ENCODE data around the gene LRRC3. TPM values are rescaled to one million over a fixed set of nuclear protein-coding genes. Genes with fewer than 3 reads are reported as not detected.

Gene LRRC3
- total RNA-seq, 1 experiment from 2014 or later: not detected

- in situ Hi-C loops (cut with HindIII; ENCODE audit: low pct_unique_long_range_greater_than_20kb, low sequenced_read_pairs): no loop called here
- no peak for DNase-seq (ENCODE audit: low read depth)
Measured at GRCh38 chr21:44434936-44435635, 20.2 kb upstream of the LRRC3 start.

DNA sequence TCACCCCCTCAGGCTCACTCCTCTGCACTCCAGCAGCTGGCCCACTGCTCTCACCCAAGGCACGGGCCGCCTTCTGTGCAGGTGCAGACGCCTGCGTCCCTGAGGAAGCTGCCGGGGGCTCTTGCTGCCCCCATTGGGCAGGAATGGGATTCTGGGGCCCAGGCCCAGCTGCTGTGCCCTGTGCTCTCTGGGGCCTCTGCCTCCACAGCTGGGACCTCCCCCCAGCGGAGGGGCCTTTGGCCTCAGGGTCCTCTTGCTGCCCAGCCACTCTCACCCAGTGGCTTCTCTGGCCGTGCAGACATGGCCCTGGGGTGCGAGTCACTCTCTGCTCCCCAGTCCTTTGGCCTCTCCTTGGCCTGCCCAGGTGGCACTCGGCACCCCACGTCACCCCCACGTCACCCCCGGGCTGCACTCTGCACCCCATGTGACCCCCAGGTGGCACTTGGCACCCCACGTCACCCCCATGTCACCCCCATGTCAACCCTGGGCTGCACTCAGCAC, 19.1 kb upstream of the LRRC3 start:
- in situ Hi-C loops (cut with HindIII; ENCODE audit: low pct_unique_long_range_greater_than_20kb, low sequenced_read_pairs): no loop called here
- DNase-seq (ENCODE audit: low read depth): no peak

DNA sequence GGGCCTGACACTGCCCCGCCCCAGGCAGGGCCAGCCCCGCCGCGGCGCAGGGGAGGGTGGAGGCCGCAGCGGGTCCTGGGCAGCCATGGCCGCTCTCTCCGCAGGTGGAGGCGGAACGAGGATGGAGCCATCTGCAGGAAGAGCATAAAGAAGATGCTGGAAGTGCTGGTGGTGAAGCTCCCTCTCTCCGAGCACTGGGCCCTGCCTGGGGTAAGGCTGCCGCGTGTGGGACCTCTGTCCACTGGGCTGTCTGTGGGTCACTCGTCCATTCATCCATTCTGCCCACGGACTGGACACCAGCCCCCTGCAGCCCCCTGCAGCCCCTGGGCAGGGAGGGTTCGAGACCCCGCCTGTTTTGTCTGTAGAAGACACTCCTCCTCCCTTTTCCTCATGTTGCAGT, 18.4 kb upstream of the LRRC3 start:
- in situ Hi-C loops (cut with HindIII; ENCODE audit: low pct_unique_long_range_greater_than_20kb, low sequenced_read_pairs): no loop called here
- no peak for DNase-seq (ENCODE audit: low read depth)

DNA sequence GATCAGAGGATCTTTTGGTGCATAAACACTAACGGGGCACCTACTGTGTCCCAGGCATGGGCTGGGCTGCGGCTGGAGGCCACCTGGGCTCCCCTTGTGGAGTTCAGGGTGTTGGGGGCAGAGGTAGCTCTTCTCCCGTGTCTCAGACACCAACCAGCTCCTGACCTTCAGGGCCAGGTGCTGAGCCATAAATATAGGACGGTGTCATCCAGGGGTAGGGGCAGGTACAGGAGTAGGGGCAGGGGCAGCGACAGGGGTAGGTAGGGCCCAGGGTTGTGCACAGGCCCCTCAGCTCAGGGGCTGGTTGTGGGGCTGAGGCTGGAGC, 18.0 kb upstream of the LRRC3 start:
- in situ Hi-C loops (cut with HindIII; ENCODE audit: low pct_unique_long_range_greater_than_20kb, low sequenced_read_pairs): no loop called here
- DNase-seq (ENCODE audit: low read depth): no peak

DNA sequence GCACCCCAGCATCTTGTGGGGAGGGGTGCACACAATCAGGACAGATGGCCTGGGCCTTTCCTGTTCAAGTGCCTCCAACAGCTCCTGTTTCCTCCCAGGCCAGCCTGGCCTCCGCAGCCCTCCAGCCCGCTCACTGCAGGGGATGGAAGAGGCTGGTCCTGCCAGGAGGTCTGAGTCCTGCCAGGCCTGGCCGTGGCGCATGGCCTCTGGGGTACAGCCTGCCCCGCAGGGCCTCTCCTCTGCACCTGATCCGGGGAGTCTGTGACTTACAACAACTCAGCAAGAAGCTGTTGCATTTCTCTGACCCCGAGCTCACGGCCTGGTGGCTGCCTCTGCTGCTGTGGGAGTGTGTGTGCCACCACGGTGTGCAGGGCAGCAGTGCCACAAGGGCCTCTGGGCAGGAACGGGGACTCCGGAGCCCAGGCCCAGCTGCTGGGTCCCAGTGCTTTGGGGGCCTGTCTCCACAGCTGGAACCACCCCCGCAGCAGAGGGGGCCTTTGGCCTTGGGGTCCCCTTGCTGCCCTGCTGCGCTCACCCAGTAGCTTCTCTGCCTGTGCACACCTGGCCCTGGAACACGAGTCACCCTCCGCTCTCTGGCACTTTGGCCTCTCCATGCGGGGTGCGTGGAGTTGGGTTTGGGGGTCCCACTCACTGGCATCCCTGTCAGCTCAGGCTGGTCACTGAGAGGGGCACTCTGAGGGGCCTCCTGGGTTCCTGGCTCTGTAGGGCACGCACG, 17.4 kb upstream of the LRRC3 start:
- in situ Hi-C loops (cut with HindIII; ENCODE audit: low pct_unique_long_range_greater_than_20kb, low sequenced_read_pairs): no loop called here
- DNase-seq (ENCODE audit: low read depth): no peak

DNA sequence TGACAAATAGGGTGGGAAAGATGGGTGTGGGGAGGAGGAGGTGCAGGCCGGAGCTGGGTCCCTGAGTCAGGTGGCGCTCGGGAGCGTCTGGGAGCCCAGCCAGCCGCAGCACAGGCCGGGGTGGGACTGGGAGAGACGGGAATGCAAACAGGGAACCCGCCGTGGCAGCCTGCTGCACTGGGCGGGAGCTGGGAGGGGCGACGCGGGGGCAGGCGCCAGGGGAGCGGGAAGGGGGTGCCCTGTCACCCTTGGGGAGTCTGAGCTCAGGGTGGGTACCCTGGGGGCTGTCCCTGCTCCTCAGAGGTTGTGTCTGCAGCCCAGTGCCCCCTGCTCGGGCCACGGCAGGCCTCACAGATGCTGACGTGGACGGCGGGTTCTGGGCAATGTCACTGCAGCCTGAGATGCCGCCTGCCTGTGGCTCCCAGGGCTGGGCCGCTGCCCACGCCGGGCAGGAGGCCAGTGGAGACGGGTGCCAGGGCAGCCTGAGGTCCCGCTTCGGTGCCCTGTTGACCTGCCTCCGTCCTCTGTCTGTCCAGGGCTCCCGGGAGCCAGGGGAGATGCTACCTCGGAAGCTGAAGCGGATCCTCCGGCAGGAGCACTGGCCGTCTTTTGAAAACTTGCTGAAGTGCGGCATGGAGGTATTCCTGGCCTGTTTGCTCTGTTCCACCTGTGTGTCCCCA, 16.6 kb upstream of the LRRC3 start:
- DNase-seq (ENCODE audit: low read depth): no peak
- in situ Hi-C loops (cut with HindIII; ENCODE audit: low pct_unique_long_range_greater_than_20kb, low sequenced_read_pairs): no loop called here

GRCh38 chr21:44439211-44439600, 16.1 kb upstream of the LRRC3 start:
- no peak for DNase-seq (ENCODE audit: low read depth)
- in situ Hi-C loops (cut with HindIII; ENCODE audit: low pct_unique_long_range_greater_than_20kb, low sequenced_read_pairs): no loop called here

- no peak for DNase-seq (ENCODE audit: low read depth)
- in situ Hi-C loops (cut with HindIII; ENCODE audit: low pct_unique_long_range_greater_than_20kb, low sequenced_read_pairs): no loop called here
Measured at GRCh38 chr21:44440241-44441040, 14.9 kb upstream of the LRRC3 start.

- DNase-seq (ENCODE audit: low read depth): no peak
- in situ Hi-C loops (cut with HindIII; ENCODE audit: low pct_unique_long_range_greater_than_20kb, low sequenced_read_pairs): no loop called here
Measured at GRCh38 chr21:44441041-44441400, 14.3 kb upstream of the LRRC3 start.

GRCh38 chr21:44441581-44442265, 13.6 kb upstream of the LRRC3 start:
- in situ Hi-C loops (cut with HindIII; ENCODE audit: low pct_unique_long_range_greater_than_20kb, low sequenced_read_pairs): no loop called here
- DNase-seq (ENCODE audit: low read depth): no peak

GRCh38 chr21:44442266-44443125, 12.8 kb upstream of the LRRC3 start:
- in situ Hi-C loops (cut with HindIII; ENCODE audit: low pct_unique_long_range_greater_than_20kb, low sequenced_read_pairs): no loop called here

DNA sequence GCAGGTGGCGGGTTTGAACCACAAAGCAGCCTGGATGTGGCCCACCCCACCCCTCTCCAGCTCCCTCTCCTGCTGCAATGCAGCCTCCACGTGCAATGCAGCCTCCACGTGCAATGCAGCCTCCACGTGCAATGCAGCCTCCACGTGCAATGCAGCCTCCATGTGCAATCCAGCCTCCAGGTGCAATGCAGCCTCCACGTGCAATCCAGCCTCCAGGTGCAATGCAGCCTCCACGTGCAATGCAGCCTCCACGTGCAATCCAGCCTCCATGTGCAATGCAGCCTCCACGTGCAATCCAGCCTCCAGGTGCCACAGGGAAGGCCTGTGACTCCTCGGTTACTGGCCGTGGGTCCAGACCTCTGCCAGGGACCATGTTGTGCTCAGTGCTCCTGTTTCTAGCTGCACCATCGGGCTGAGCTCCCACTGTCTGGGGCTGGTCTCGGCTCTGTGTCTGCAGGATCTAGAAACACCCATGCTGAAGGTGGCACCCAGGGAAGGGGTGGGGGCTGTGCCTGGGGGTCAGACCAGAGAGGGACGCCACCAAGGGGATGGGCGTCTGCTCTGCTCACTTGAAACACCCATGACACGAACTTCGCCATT, 11.9 kb upstream of the LRRC3 start:
- in situ Hi-C loops (cut with HindIII; ENCODE audit: low pct_unique_long_range_greater_than_20kb, low sequenced_read_pairs): no loop called here
- no peak for DNase-seq (ENCODE audit: low read depth)

More at GRCh38 chr21:44442266-44443125, 12.8 kb upstream of the LRRC3 start:
- DNase-seq (ENCODE audit: low read depth): no peak

DNA sequence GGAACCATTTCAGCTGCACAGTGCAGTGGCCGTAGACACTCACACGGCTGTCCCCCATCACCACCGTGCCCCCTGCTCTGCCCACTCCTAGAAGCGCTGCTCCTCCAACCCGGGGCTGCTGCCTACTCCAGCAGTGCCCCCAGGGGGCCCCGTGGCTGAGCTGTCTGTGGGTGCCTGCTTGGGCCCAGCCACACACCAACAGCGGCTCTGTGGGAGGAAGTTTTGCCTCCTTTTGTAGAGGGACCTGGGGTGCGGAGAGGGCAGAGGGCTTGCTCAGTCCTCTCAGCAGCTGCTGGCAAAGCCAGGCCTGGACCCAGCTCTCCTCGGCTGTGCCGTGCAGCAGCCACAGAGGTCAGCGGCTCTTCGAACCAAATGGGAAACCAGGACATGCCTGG, 11.4 kb upstream of the LRRC3 start:
- in situ Hi-C loops (cut with HindIII; ENCODE audit: low pct_unique_long_range_greater_than_20kb, low sequenced_read_pairs): no loop called here
- DNase-seq (ENCODE audit: low read depth): no peak

DNA sequence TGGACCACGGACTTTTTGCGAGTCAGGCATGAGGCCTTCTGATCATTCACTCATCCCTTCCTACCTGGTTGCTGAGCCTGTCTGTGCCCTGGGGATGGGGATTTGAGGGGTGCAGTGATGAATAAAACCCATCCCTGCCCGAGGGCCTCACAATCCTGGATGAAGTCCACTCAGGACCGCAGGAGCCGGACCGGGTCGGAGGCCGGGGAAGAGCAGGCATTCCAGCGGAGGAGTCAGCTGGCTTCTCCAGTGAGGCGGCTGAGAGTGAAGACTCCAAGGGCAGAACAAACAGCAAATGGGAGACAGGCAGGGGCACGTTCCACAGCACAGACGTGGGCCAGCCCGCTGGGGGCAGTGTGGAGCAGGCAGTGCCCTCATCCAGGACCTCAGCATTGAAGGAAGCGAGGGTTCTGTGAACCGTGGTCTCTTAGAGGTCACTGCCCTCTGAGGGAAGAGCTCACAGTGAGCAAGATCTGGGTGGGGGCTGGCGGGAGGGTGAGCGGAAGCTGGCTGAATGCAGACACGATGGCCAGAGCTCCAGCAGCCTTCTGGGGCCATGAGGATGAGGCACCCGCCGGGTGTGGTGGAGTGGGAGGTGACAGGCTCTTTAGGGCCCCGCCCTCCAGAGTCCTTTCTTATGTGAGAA, 10.9 kb upstream of the LRRC3 start:
- DNase-seq (ENCODE audit: low read depth): no peak
- in situ Hi-C loops (cut with HindIII; ENCODE audit: low pct_unique_long_range_greater_than_20kb, low sequenced_read_pairs): no loop called here

DNA sequence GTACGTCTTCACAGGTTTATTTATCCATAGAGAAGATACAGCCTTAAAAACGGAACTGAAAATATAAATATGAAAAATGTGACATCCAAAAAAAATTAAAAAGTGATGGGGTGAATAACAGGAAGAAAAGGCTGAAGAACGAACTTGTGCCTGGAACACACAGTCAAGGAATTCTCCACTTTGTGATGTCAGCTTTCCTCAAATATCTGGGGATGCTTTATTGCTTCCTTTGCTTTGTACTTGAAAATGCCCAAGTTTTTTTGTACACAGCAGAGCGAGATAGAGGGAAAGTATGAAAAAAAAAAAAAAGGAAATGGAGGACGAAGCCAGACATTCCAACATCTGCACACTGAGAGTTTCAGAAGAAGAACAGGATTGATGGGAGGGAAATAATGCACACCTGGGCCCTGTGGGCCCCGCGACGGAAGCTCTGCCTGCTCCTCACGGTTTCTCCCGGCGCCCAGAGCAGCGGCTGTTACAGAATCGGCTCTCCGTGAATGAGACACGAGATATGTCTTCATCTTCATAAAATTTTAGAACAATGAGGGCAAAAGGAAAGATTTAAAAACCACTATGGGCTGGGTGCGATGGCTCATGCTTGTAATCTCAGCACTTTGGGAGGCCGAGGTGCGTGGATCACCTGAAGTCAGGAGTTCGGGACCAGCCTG, 10.0 kb upstream of the LRRC3 start:
- DNase-seq (ENCODE audit: low read depth): no peak
- in situ Hi-C loops (cut with HindIII; ENCODE audit: low pct_unique_long_range_greater_than_20kb, low sequenced_read_pairs): no loop called here

DNA sequence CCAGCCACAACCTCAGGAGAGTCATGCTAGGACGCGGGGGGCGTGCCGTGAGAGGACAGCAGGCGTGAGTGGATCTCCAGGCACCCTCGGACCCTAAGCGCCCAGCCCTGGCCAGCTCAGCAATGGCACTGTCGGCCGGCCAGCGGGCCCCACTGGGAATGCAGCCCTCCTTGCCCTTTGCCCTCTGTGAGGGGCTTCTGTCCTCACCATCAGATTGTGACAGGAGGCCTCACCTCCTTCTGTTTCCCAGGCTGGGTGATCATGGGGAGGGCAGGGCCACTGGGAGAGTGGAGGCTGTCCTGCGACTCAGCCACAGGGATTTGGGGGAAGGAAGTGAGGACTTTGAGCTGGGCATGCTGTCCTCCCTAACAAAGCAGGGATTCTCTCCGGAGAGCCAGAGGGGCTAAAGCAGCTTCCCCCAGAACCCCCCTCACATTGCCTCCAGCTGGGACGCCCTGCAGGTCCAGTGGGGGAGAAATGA, 6.6 kb upstream of the LRRC3 start:
- DNase-seq (ENCODE audit: low read depth): no peak
- in situ Hi-C loops (cut with HindIII; ENCODE audit: low pct_unique_long_range_greater_than_20kb, low sequenced_read_pairs): no loop called here

All from Caki2 (cell line).